ENCODE measurements around the gene SFMBT2. TPM values are rescaled to one million over a fixed set of nuclear protein-coding genes. Genes with fewer than 3 reads are reported as not detected.

The SFMBT2 gene
- total RNA-seq, 4 donors from 2014 or later, result 0.60 to 8.6 (median 2.5) TPM

DNA sequence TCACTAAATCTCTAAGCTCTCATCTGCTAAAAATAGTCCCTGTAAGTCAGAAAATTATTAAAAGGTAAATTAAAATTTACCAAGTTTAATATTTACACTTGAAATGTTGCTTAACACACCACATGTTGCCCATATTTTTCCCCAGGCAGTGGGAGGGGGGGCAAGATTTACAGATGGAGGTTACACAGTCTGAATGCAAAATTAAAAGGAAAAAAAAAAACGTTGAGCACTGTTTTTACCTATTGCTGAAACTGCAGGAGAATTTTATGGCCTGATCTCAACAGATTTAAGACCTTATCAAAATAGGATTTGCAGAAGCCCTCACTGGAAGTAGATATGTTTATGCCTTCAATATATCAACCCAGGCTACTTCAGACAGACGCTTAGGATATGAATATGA lies 133.4 kb downstream of the SFMBT2 start:
- no peaks in the 10 kb centered on the region for H3K36me3 ChIP-seq
- WGBS, 2 donors (ENCODE audit: low coverage in 1 of 2), result 45 to 51% methylated on average over 2 of the region's 2 CpGs
- H3K4me1 ChIP-seq, result no peaks in the 10 kb centered on the region
- no peaks in the 10 kb centered on the region for H3K9me3 ChIP-seq
- in situ Hi-C loops (cut with MboI; ENCODE audit: low pct_ligation_motif_present in 1 of 4, low pct_unique_long_range_greater_than_20kb in 1 of 4, low sequenced_read_pairs in 3 of 4) (no loop called here), intact Hi-C loops (cut with DNase I; ENCODE audit: low total_unique reads) (no loop called here)
- DNase-seq, result no peak
- TF ChIP-seq POLR2AphosphoS5 (IDR thresholded peaks at IDR 0.05) (no peak), EP300 (IDR thresholded peaks at IDR 0.05; ENCODE audit: low read depth) (no peak), POLR2A (IDR thresholded peaks at IDR 0.05) (no peak), CTCF (IDR thresholded peaks at IDR 0.05) (no peak)
- H3K27me3 ChIP-seq, result no peaks in the 10 kb centered on the region
- H3K27ac ChIP-seq, result no peak overlapping the region
- H3K4me3 ChIP-seq, result no peak overlapping the region

DNA sequence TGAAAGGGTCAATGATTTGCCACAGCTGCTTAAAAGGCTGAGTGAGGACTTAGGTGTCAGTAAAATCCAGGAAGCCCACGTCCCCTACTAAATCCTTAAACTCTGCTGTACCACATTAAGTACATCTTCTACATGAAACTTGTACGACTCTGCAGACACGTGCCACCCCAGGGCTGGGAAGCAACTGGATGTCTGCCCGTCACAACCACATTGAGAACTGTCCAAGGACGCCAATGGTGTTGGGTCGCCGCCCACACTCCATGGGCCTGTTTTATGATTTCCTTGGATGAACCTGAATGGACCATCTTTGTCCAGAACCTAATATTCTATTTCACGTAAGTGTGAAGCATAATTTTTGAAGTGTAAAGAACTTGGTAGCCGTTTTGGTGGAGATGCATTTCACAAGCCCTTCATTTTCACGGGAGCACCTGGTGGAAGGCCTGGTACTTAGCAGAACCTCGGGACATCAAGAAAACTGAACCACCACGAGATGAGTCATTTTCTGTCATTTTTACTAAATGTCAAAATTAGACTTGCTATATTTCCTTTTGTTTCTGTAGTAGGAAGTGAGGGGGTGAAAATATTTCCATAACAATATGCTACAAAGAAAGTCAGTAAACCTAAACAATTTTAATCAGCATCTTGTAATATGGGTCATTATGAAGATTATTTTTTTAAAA lies 134.9 kb downstream of the SFMBT2 start:
- TF ChIP-seq POLR2A (IDR thresholded peaks at IDR 0.05) (no peak), POLR2AphosphoS5 (IDR thresholded peaks at IDR 0.05) (no peak), EP300 (IDR thresholded peaks at IDR 0.05; ENCODE audit: low read depth) (no peak), CTCF (IDR thresholded peaks at IDR 0.05) (no peak)
- WGBS, 2 donors (ENCODE audit: low coverage in 1 of 2), result 73 to 86% methylated on average over 5 to 12 of the region's 12 CpGs
- intact Hi-C loops (cut with DNase I; ENCODE audit: low total_unique reads), result no loop called here

DNA sequence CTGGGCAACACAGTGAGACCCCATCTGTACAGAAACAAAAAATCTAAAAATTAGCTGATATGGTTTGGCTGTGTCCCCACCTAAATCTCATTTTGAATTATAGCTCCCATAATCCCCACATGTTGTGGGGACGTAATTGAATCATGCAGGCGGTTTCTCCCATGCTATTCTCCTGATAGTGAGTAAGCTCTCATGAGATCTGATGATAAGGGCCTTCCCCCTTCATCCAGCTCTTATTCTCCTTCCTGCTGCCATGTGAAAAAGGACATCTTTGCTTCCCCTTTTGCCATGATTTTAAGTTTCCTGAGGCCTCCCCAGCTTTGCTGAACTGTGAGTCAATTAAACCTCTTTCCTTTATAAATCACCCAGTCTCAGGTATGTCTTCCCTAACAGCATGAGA lies 136.5 kb downstream of the SFMBT2 start:
- no peak for DNase-seq
- Histone ChIP-seq H3K4me1 (peaks cover 0 to 8% (median 0%) of the 10 kb centered on the region in 4 donors), H3K27me3 (no peaks in the 10 kb centered on the region), H3K36me3 (no peaks in the 10 kb centered on the region), H3K27ac (no peak overlapping the region), H3K4me3 (no peak overlapping the region), H3K9me3 (no peaks in the 10 kb centered on the region)
- intact Hi-C loops (cut with DNase I; ENCODE audit: low total_unique reads), result no loop called here
- WGBS, 2 donors (ENCODE audit: low coverage in 1 of 2), result 85 to 95% methylated on average over 2 of the region's 2 CpGs
- in situ Hi-C loops (cut with MboI; ENCODE audit: low pct_ligation_motif_present in 1 of 4, low pct_unique_long_range_greater_than_20kb in 1 of 4, low sequenced_read_pairs in 3 of 4), result no loop called here
- TF ChIP-seq POLR2A (IDR thresholded peaks at IDR 0.05) (no peak), CTCF (IDR thresholded peaks at IDR 0.05) (no peak)

More for the DNA sequence above, 134.9 kb downstream of the SFMBT2 start:
- Histone ChIP-seq H3K4me3 (no peak overlapping the region), H3K4me1 (no peaks in the 10 kb centered on the region), H3K27me3 (no peaks in the 10 kb centered on the region), H3K36me3 (no peaks in the 10 kb centered on the region), H3K27ac (no peak overlapping the region), H3K9me3 (no peaks in the 10 kb centered on the region)
- DNase-seq, result no peak
- in situ Hi-C loops (cut with MboI; ENCODE audit: low pct_ligation_motif_present in 1 of 4, low pct_unique_long_range_greater_than_20kb in 1 of 4, low sequenced_read_pairs in 3 of 4), result no loop called here

- H3K36me3 ChIP-seq, result no peaks in the 10 kb centered on the region
- H3K4me1 ChIP-seq, result peaks cover 0 to 8% (median 0%) of the 10 kb centered on the region in 4 donors
- H3K9me3 ChIP-seq, result no peaks in the 10 kb centered on the region
- no peaks in the 10 kb centered on the region for H3K27me3 ChIP-seq
- DNase-seq, result no peak
- in situ Hi-C loops (cut with MboI; ENCODE audit: low pct_ligation_motif_present in 1 of 4, low pct_unique_long_range_greater_than_20kb in 1 of 4, low sequenced_read_pairs in 3 of 4), result no loop called here
- H3K27ac ChIP-seq, result no peak overlapping the region
- TF ChIP-seq POLR2A (IDR thresholded peaks at IDR 0.05) (no peak), POLR2AphosphoS5 (IDR thresholded peaks at IDR 0.05) (no peak), CTCF (IDR thresholded peaks at IDR 0.05) (no peak), EP300 (IDR thresholded peaks at IDR 0.05; ENCODE audit: low read depth) (no peak)
- intact Hi-C loops (cut with DNase I; ENCODE audit: low total_unique reads), result no loop called here
- no peak overlapping the region for H3K4me3 ChIP-seq
- WGBS, 2 donors (ENCODE audit: low coverage in 1 of 2), result 78% methylated on average over 4 of the region's 4 CpGs; no CpG with 5 or more reads in 1 of the 2 donors
Observed at GRCh38 chr10:7272008-7272407, 138.8 kb downstream of the SFMBT2 start.
